Gastrocnemius medialis (tissue), 4 donors: Measurements from ENCODE around the gene EXOC1L.

ENCODE experiments used
- CTCF ChIP-seq, 5 experiments: fragments of 450-650 bp in 3 of 5; fragments of 200-600 bp in 2 of 5; sonication (generic) in 2 of 5; IDR thresholded peaks in 4 of 5; conservative IDR thresholded peaks in 1 of 5; 1 replicate in 4 of 5; 2 replicates in 1 of 5; pipeline ENCODE4 v1.5.1; 2016 to 2019; ENCODE audit warnings: antibody characterized with exemption in 5 of 5, mild to moderate bottlenecking in 3 of 5, moderate library complexity in 3 of 5
- POLR2A ChIP-seq, 2 donors: fragments of 450-650 bp; IDR thresholded peaks; one replicate each; pipeline ENCODE4 v1.6.1; 2017; ENCODE audit warnings: antibody characterized with exemption in 2 of 2, mild to moderate bottlenecking in 2 of 2, moderate library complexity in 2 of 2

GRCh38 chr4:55784747-55785146, 34.8 kb upstream of the EXOC1L start:
- TF ChIP-seq CTCF (IDR thresholded peaks at IDR 0.05 in 4 of 5, conservative IDR thresholded peaks at IDR 0.05 in 1 of 5): no peak
- TF ChIP-seq POLR2A (IDR thresholded peaks at IDR 0.05): no peak
